ENCODE data around the gene ZNF485. TPM values are rescaled to one million over a fixed set of nuclear protein-coding genes. Genes with fewer than 3 reads are reported as not detected.
"Not testable (repeated sequence)": the region's sequence is repeated elsewhere in the genome, so short reads cannot be mapped to it uniquely, and the experiment has no call there.

Gene ZNF485
- total RNA-seq, 1 experiment from 2014 or later = 1.2 TPM

GRCh38 chr10:43623351-43623750 lies 17.1 kb downstream of the ZNF485 start:
- no peak overlapping the region for H3K9ac ChIP-seq (ENCODE audit: low read length)
- H3K9me3 ChIP-seq (ENCODE audit: low read length) = peaks cover 28% of the 10 kb centered on the region; the same call in 1 of the 2 replicates
- TF ChIP-seq EZH2phosphoT487 (IDR thresholded peaks at IDR 0.05; ENCODE audit: borderline replicate concordance, low read length) = no peak
- no peak for TF ChIP-seq CTCF (conservative IDR thresholded peaks at IDR 0.05; ENCODE audit: low read depth, low read length)
- no peak for TF ChIP-seq EZH2 (IDR thresholded peaks at IDR 0.05; ENCODE audit: low read length, unreplicated experiment)
- ChIA-PET POLR2A (ENCODE audit: unreplicated experiment) (no interaction called here), CTCF (no interaction called here)
- no peaks in the 10 kb centered on the region for H4K20me1 ChIP-seq (ENCODE audit: low read length)
- no TSS peak for BruUV-seq (replicated peaks)
- H3K27ac ChIP-seq (ENCODE audit: low read length) = no peak overlapping the region
- no peak overlapping the region for H2AFZ ChIP-seq (ENCODE audit: low read length)
- H3K4me2 ChIP-seq (ENCODE audit: low read length) = 0 out of 2 replicates have a peak overlapping the region, but pooled peaks have one; percentile 9
- no peaks in the 10 kb centered on the region for H3K9me2 ChIP-seq (replicated peaks; ENCODE audit: low read length)
- H3K4me3 ChIP-seq (ENCODE audit: low read length) = peak overlapping the region; percentile 28
- intact Hi-C loops (cut with micrococcal nuclease) = no loop called here
- DNase-seq (no peak), ATAC-seq (no peak)
- H3K36me3 ChIP-seq (ENCODE audit: low read depth, low read length) = peaks cover 10% of the 10 kb centered on the region; the same call in 1 of the 2 replicates
- H3K27me3 ChIP-seq (ENCODE audit: low read length) = no peaks in the 10 kb centered on the region
- no peaks in the 10 kb centered on the region for H3F3A ChIP-seq (ENCODE audit: low read length, unreplicated experiment)
- no peaks in the 10 kb centered on the region for H3K79me2 ChIP-seq (ENCODE audit: low read length)
- H3K4me1 ChIP-seq (ENCODE audit: insufficient read depth, low read length) = no peaks in the 10 kb centered on the region

DNA sequence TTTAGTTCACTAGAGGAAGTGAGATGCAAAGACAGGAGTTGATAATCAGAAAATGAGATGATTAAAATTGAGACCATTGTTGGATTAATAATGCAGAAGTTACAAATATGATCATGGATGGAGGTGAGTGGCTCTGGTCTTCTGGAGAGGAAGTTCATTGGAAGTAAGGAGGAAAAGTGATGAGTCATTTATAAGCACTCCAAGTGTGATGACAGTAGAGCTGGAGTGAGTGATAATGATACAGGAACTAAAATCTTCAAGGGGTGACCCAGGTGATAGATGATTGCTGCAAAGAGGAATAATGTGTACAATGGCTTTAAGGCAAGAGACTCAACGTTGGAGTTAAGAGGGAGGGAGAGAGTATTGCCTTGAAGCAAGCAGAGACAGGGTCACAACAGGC lies 21.7 kb downstream of the ZNF485 start:
- Histone ChIP-seq H3K27me3 (ENCODE audit: low read length) (no peaks in the 10 kb centered on the region), H3K4me3 (ENCODE audit: low read length) (no peak overlapping the region), H3K9me2 (replicated peaks; ENCODE audit: low read length) (no peaks in the 10 kb centered on the region), H3K36me3 (ENCODE audit: low read depth, low read length) (no peaks in the 10 kb centered on the region), H3K9ac (ENCODE audit: low read length) (no peak overlapping the region), H3K4me2 (ENCODE audit: low read length) (no peak overlapping the region), H3K79me2 (ENCODE audit: low read length) (no peaks in the 10 kb centered on the region), H2AFZ (ENCODE audit: low read length) (no peak overlapping the region), H3K27ac (ENCODE audit: low read length) (no peak overlapping the region), H3F3A (ENCODE audit: low read length, unreplicated experiment) (no peaks in the 10 kb centered on the region), H3K4me1 (ENCODE audit: insufficient read depth, low read length) (no peaks in the 10 kb centered on the region), H4K20me1 (ENCODE audit: low read length) (no peaks in the 10 kb centered on the region), H3K9me3 (ENCODE audit: low read length) (peaks cover 7% of the 10 kb centered on the region; the same call in 1 of the 2 replicates)
- DNase-seq (no peak), ATAC-seq (no peak)
- ChIA-PET POLR2A (ENCODE audit: unreplicated experiment) (no interaction called here), CTCF (no interaction called here)
- TF ChIP-seq CTCF (conservative IDR thresholded peaks at IDR 0.05; ENCODE audit: low read depth, low read length) = no peak
- TF ChIP-seq EZH2 (IDR thresholded peaks at IDR 0.05; ENCODE audit: low read length, unreplicated experiment) = no peak
- no peak for TF ChIP-seq EZH2phosphoT487 (IDR thresholded peaks at IDR 0.05; ENCODE audit: borderline replicate concordance, low read length)
- intact Hi-C loops (cut with micrococcal nuclease) = no loop called here
- no TSS peak for BruUV-seq (replicated peaks)

DNA sequence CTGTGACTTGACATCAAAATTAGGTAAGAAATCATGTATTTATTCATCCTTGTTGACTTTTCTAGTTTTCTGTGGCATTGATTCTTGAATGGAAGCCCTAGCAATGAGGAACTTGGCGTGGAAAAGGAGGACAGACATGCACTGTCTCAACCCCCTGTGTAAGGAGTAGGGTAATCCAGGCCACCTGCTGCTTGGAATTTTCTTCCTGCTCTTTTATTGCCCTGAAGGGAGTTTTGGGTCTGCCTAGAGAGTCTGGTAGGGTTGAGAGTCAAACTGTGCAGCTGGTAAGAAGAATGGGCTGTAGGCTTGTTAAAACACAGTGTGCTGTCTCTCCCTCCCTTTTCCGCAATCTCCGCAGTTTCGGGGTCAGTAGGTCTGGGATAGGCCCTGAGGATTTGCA lies 22.7 kb downstream of the ZNF485 start:
- H3K9ac ChIP-seq (ENCODE audit: low read length) = no peak overlapping the region
- ATAC-seq (no peak), DNase-seq (no peak)
- no peak overlapping the region for H3K27ac ChIP-seq (ENCODE audit: low read length)
- ChIA-PET CTCF (no interaction called here), POLR2A (ENCODE audit: unreplicated experiment) (no interaction called here)
- H3K4me2 ChIP-seq (ENCODE audit: low read length) = no peak overlapping the region
- no peak for TF ChIP-seq EZH2 (IDR thresholded peaks at IDR 0.05; ENCODE audit: low read length, unreplicated experiment)
- no peak for TF ChIP-seq CTCF (conservative IDR thresholded peaks at IDR 0.05; ENCODE audit: low read depth, low read length)
- TF ChIP-seq EZH2phosphoT487 (IDR thresholded peaks at IDR 0.05; ENCODE audit: borderline replicate concordance, low read length) = no peak
- no peak overlapping the region for H3K4me3 ChIP-seq (ENCODE audit: low read length)
- H3K27me3 ChIP-seq (ENCODE audit: low read length) = no peaks in the 10 kb centered on the region
- H3F3A ChIP-seq (ENCODE audit: low read length, unreplicated experiment) = no peaks in the 10 kb centered on the region
- H3K79me2 ChIP-seq (ENCODE audit: low read length) = no peaks in the 10 kb centered on the region
- no peak overlapping the region for H2AFZ ChIP-seq (ENCODE audit: low read length)
- no peaks in the 10 kb centered on the region for H4K20me1 ChIP-seq (ENCODE audit: low read length)
- intact Hi-C loops (cut with micrococcal nuclease) = no loop called here
- no peaks in the 10 kb centered on the region for H3K4me1 ChIP-seq (ENCODE audit: insufficient read depth, low read length)
- H3K9me3 ChIP-seq (ENCODE audit: low read length) = peaks cover 3% of the 10 kb centered on the region; the same call in 1 of the 2 replicates
- no peaks in the 10 kb centered on the region for H3K9me2 ChIP-seq (replicated peaks; ENCODE audit: low read length)
- no peaks in the 10 kb centered on the region for H3K36me3 ChIP-seq (ENCODE audit: low read depth, low read length)
- no TSS peak for BruUV-seq (replicated peaks)

GRCh38 chr10:43635816-43636215 lies 29.6 kb downstream of the ZNF485 start:
- BruUV-seq (replicated peaks); CTCF ChIA-PET: not testable (repeated sequence)

More at GRCh38 chr10:43635816-43636215, 29.6 kb downstream of the ZNF485 start:
- H3K27me3 ChIP-seq (ENCODE audit: low read length); H3K4me2 ChIP-seq (ENCODE audit: low read length); H3K4me3 ChIP-seq (ENCODE audit: low read length); H4K20me1 ChIP-seq (ENCODE audit: low read length); POLR2A ChIA-PET (ENCODE audit: unreplicated experiment); intact Hi-C loops (cut with micrococcal nuclease); DNase-seq; H3K9me2 ChIP-seq (replicated peaks; ENCODE audit: low read length); H3F3A ChIP-seq (ENCODE audit: low read length, unreplicated experiment); H3K4me1 ChIP-seq (ENCODE audit: insufficient read depth, low read length); H3K9me3 ChIP-seq (ENCODE audit: low read length); H3K36me3 ChIP-seq (ENCODE audit: low read depth, low read length); H3K27ac ChIP-seq (ENCODE audit: low read length); H3K79me2 ChIP-seq (ENCODE audit: low read length); H3K9ac ChIP-seq (ENCODE audit: low read length); H2AFZ ChIP-seq (ENCODE audit: low read length); ATAC-seq: not testable (repeated sequence)

All from PC-3 (cell line).